ENCODE data around the gene TRAIP. TPM values are rescaled to one million over a fixed set of nuclear protein-coding genes. Genes with fewer than 3 reads are reported as not detected.
A peak's percentile ranks its signal among the peaks of the same experiment; 100 is the strongest.

TRAIP gene
- total RNA-seq, 1 experiment from 2014 or later, result 17.8 TPM

DNA sequence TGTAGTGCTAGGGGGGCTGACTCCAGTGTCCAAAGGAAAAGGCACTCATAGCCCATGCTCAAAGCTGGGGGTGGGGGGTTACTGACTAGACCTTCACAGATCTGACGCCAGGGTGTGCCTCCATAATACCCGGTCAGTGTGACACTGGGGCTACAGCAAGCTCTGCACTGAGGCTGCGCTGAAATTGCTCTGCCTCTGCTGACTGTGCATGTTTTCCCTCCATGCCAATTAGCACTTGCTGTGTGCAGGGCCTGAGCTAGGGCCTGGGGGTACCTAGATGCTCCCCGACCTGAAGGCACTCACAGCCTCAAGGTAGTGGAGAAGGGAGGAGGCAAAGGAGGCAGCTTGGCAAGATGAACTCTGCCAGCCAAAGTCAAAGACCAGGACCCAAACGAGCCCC, 8.1 kb upstream of the TRAIP start:
- TF ChIP-seq EZH2 (IDR thresholded peaks at IDR 0.05; ENCODE audit: borderline replicate concordance, low read depth, low read length, poor library complexity, severe bottlenecking), result no peak
- TF ChIP-seq, protein P1, sequence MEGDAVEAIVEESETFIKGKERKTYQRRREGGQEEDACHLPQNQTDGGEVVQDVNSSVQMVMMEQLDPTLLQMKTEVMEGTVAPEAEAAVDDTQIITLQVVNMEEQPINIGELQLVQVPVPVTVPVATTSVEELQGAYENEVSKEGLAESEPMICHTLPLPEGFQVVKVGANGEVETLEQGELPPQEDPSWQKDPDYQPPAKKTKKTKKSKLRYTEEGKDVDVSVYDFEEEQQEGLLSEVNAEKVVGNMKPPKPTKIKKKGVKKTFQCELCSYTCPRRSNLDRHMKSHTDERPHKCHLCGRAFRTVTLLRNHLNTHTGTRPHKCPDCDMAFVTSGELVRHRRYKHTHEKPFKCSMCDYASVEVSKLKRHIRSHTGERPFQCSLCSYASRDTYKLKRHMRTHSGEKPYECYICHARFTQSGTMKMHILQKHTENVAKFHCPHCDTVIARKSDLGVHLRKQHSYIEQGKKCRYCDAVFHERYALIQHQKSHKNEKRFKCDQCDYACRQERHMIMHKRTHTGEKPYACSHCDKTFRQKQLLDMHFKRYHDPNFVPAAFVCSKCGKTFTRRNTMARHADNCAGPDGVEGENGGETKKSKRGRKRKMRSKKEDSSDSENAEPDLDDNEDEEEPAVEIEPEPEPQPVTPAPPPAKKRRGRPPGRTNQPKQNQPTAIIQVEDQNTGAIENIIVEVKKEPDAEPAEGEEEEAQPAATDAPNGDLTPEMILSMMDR (conservative IDR thresholded peaks at IDR 0.05; ENCODE audit: low read depth, low read length), result no peak
- no peaks in the 10 kb centered on the region for H3K36me3 ChIP-seq (ENCODE audit: insufficient read depth, low read length, poor library complexity, severe bottlenecking)
- H3K27me3 ChIP-seq (replicated peaks; ENCODE audit: insufficient read depth, low read depth, low read length, poor library complexity), result no peaks in the 10 kb centered on the region
- POLR2A ChIA-PET (ENCODE audit: low non-redundant PET), result no interaction called here
- H3K4me1 ChIP-seq (ENCODE audit: insufficient read depth, low read length, poor library complexity, severe bottlenecking), result no peaks in the 10 kb centered on the region
- intact Hi-C loops (cut with micrococcal nuclease; ENCODE audit: unreplicated experiment), result no loop called here
- H3K4me3 ChIP-seq (ENCODE audit: low read depth, low read length, poor library complexity, severe bottlenecking), result no peak overlapping the region
- CTCF ChIA-PET, result no interaction called here
- no peaks in the 10 kb centered on the region for H3K9me3 ChIP-seq (ENCODE audit: low read depth, low read length, poor library complexity, severe bottlenecking)
- H3K27ac ChIP-seq (ENCODE audit: low read depth, low read length, poor library complexity, severe bottlenecking), result no peak overlapping the region
- BruUV-seq (replicated peaks), result no TSS peak
- DNase-seq (ENCODE audit: low spot score), result no peak

DNA sequence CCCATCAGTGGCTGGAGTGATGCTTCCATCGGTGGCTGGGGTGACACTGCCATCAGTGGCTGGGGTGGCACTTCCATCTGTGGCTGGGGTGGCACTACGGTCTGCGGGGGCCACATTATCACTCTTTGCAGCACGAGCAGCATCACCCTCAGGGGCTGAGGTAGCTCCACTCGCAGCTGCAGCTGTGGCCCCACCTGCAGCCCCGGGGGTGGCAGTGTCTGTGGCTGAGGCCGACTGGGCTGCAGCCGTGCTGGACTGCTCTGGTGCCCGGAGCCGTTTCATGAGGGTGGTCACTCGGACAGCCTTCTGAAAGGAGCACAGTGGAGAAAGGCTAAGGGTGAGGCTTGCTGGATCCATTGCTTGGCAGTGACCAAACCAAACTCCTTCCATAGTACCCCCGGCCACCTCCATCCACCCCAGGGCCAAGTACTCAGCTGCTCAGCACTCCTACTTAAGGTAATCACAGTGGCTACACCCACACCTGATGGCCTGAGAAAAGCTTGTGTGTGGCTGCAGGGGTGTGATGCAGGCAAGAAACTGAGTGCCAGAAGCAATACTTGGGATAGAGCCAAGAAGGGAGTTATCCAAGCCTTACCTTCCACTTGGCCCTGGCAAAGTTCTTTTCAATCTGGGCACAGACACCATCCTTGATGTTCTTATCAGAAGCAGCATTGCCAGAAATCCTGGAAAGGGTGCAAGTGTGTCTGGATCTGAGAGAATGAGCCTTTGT, 3.4 kb upstream of the TRAIP start:
- H3K36me3 ChIP-seq (ENCODE audit: insufficient read depth, low read length, poor library complexity, severe bottlenecking), result no peaks in the 10 kb centered on the region
- H3K4me1 ChIP-seq (ENCODE audit: insufficient read depth, low read length, poor library complexity, severe bottlenecking), result no peaks in the 10 kb centered on the region
- intact Hi-C loops (cut with micrococcal nuclease; ENCODE audit: unreplicated experiment), result no loop called here
- DNase-seq (ENCODE audit: low spot score), result no peak
- no peak overlapping the region for H3K4me3 ChIP-seq (ENCODE audit: low read depth, low read length, poor library complexity, severe bottlenecking)
- no peaks in the 10 kb centered on the region for H3K9me3 ChIP-seq (ENCODE audit: low read depth, low read length, poor library complexity, severe bottlenecking)
- POLR2A ChIA-PET (ENCODE audit: low non-redundant PET), result no interaction called here
- CTCF ChIA-PET, result no interaction called here
- TF ChIP-seq, protein P1 (conservative IDR thresholded peaks at IDR 0.05; ENCODE audit: low read depth, low read length), result no peak
- TF ChIP-seq EZH2 (IDR thresholded peaks at IDR 0.05; ENCODE audit: borderline replicate concordance, low read depth, low read length, poor library complexity, severe bottlenecking), result no peak
- no peak overlapping the region for H3K27ac ChIP-seq (ENCODE audit: low read depth, low read length, poor library complexity, severe bottlenecking)
- BruUV-seq (replicated peaks), result no TSS peak
- no peaks in the 10 kb centered on the region for H3K27me3 ChIP-seq (replicated peaks; ENCODE audit: insufficient read depth, low read depth, low read length, poor library complexity)

DNA sequence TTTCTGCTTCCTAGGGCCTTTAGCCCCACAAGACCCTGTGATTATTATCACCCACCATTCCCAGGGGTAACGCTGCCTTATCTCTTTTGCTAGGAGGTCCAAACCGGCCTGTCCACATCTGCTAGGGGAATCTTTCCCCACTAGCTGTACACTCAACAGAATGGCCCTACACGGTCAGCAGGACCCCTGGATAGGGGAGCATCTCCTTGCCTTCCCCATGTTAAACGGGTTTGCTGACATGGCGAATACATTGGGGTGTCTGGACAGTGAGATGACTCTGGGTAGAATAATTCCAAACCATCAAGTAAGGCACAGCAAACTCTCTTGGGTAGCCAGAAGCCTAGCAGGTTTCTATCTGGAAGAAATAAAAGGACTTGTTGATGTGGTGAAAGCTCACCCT, 702 bp downstream of the TRAIP start:
- peak overlapping the region; percentile 66 for H3K4me3 ChIP-seq (ENCODE audit: low read depth, low read length, poor library complexity, severe bottlenecking)

More for the DNA sequence above, 702 bp downstream of the TRAIP start:
- intact Hi-C loops (cut with micrococcal nuclease; ENCODE audit: unreplicated experiment), result no loop called here
- Histone ChIP-seq H3K27me3 (replicated peaks; ENCODE audit: insufficient read depth, low read depth, low read length, poor library complexity) (no peaks in the 10 kb centered on the region), H3K4me1 (ENCODE audit: insufficient read depth, low read length, poor library complexity, severe bottlenecking) (no peaks in the 10 kb centered on the region), H3K36me3 (ENCODE audit: insufficient read depth, low read length, poor library complexity, severe bottlenecking) (no peaks in the 10 kb centered on the region), H3K27ac (ENCODE audit: low read depth, low read length, poor library complexity, severe bottlenecking) (no peak overlapping the region), H3K9me3 (ENCODE audit: low read depth, low read length, poor library complexity, severe bottlenecking) (no peaks in the 10 kb centered on the region)
- ChIA-PET POLR2A (ENCODE audit: low non-redundant PET) (no interaction called here), CTCF (interaction anchor here (0.6 kb wide), 1 partner anchor 13 kb away, joined by 3 read pairs; no protein-coding TSS in a partner anchor)
- DNase-seq (ENCODE audit: low spot score), result no peak
- TF ChIP-seq EZH2 (IDR thresholded peaks at IDR 0.05; ENCODE audit: borderline replicate concordance, low read depth, low read length, poor library complexity, severe bottlenecking), result no peak
- TF ChIP-seq, protein P1 (conservative IDR thresholded peaks at IDR 0.05; ENCODE audit: low read depth, low read length), result no peak
- TSS peak; percentile 57 for BruUV-seq (replicated peaks)

Data from A673 (cell line).